Astrocyte of the spinal cord (primary cell): ENCODE measurements around the gene INO80C.

Experiments
- DNase-seq: peaks from one replicate; pipeline ENCODE4 v3.0.0; 2011; ENCODE audit warnings: low read depth, low spot score
- H3K4me3 ChIP-seq: 2 replicates; pipeline ENCODE4 v1.5.1; 2011; ENCODE audit warnings: low read depth, mild to moderate bottlenecking, low read length, moderate library complexity
- in situ Hi-C: cut with HindIII; loops from 2 replicates; pipeline ENCODE4 v1.10.0; 2017; ENCODE audit warnings: low sequenced_read_pairs
- TF ChIP-seq, protein P1 (sequence below): IDR thresholded peaks from 2 replicates; pipeline ENCODE4 v1.5.1; 2012; ENCODE audit warnings: low read depth, mild to moderate bottlenecking, low read length, inconsistent platforms

Gene INO80C

DNA sequence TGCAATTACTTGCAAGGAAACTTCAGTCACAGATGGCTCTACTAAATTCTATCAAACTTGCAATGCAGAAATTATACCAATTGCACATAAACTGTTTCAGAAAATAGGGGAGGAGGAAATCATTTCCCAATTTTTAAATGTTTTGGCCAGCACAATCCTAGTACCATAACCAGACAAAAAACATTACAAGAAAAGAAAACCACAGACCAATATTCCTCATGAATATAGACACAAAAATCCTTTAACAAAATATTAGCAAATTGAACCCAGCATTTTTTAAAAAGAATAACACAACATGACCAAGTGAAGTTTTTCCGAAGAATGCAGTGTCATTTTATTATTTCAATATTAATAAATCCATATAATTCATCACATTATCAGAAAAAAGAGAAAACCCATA, 45.8 kb downstream of the INO80C start:
- TF ChIP-seq, protein P1, sequence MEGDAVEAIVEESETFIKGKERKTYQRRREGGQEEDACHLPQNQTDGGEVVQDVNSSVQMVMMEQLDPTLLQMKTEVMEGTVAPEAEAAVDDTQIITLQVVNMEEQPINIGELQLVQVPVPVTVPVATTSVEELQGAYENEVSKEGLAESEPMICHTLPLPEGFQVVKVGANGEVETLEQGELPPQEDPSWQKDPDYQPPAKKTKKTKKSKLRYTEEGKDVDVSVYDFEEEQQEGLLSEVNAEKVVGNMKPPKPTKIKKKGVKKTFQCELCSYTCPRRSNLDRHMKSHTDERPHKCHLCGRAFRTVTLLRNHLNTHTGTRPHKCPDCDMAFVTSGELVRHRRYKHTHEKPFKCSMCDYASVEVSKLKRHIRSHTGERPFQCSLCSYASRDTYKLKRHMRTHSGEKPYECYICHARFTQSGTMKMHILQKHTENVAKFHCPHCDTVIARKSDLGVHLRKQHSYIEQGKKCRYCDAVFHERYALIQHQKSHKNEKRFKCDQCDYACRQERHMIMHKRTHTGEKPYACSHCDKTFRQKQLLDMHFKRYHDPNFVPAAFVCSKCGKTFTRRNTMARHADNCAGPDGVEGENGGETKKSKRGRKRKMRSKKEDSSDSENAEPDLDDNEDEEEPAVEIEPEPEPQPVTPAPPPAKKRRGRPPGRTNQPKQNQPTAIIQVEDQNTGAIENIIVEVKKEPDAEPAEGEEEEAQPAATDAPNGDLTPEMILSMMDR = no peak
- no peak for DNase-seq
- no peak overlapping the region for H3K4me3 ChIP-seq
- in situ Hi-C loops = no loop called here

DNA sequence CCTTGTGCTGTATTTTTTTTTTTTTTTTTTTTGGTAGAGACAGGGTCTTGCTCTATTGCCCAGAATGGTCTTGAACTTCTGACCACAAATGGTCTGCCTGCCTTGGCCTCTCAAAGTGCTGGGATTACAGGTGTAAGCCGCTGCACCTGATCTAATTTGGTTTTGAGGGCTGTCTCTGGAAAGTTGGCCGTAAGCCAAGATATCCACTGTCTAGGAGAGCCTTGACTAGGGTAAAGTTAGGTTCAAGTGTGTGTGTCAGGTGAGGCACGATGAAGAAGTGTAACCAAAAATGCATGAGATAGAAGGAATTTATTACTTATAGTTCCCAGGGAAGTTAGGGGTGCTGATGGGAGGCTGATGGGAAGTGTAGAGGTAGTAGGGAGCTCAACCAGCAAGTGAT, 46.7 kb downstream of the INO80C start:
- no peak for DNase-seq
- in situ Hi-C loops = no loop called here
- no peak overlapping the region for H3K4me3 ChIP-seq
- TF ChIP-seq, protein P1 = no peak

DNA sequence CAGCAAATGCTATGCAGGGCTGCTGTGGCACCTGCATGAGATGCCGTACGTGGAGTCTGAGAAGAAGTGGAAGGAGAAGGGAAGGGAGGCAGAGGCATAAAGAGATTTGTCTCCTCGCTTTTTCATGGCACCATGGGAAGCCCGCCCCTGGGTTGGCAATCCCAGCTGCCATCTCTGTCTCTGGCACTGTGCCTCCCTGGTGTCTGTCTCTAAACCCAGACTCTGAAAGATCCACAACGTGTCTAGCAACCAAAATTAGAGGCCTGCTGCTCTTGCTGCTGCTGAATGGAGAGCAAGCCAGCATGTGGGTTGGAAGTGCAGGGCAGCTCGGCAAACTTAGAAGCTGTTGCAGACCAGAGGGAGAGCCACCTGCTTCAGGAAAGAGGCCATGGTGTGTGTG, 53.1 kb downstream of the INO80C start:
- DNase-seq = no peak
- no peak overlapping the region for H3K4me3 ChIP-seq
- TF ChIP-seq, protein P1 = no peak
- in situ Hi-C loops = no loop called here

DNA sequence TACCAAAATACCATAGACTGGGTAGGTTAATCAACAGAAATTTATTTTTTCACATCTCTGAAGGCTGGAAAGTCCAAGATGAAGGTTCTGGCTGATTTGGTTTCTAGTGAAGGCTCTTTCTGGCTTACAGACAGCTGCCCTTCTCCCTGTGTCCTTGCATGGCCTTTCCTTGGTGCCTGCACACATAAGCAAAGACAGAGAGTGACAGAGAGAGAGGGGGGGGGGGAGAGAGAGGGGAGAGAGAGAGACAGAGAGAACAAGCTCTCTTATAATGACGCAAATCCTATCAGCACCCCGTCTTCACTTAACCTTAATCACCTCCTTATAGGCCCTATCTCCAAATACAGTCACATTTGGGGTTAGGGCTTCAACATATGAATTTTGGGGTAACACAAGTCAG, 53.9 kb downstream of the INO80C start:
- in situ Hi-C loops = no loop called here
- no peak overlapping the region for H3K4me3 ChIP-seq
- TF ChIP-seq, protein P1 = no peak
- no peak for DNase-seq

DNA sequence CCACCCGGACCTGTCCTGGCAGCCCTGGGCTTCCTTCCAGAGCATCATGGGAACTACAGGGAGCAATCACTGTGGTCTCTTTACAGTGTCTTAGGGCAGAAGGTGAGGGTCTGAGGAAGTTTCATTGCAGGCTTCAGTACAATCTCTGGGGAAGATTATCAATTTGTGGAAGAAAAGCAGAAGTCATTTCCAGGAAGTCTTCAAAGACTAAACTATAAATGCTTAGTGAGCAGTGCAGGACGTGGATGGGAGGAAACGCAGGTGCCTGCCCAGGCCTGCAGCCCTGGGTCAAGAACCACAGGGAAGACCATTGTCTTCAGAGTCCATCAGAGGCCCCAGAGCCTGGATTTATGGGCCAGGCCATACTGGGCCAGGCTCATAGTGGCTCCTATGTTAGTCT, 54.3 kb downstream of the INO80C start:
- in situ Hi-C loops = no loop called here
- no peak overlapping the region for H3K4me3 ChIP-seq
- TF ChIP-seq, protein P1 = no peak
- no peak for DNase-seq

DNA sequence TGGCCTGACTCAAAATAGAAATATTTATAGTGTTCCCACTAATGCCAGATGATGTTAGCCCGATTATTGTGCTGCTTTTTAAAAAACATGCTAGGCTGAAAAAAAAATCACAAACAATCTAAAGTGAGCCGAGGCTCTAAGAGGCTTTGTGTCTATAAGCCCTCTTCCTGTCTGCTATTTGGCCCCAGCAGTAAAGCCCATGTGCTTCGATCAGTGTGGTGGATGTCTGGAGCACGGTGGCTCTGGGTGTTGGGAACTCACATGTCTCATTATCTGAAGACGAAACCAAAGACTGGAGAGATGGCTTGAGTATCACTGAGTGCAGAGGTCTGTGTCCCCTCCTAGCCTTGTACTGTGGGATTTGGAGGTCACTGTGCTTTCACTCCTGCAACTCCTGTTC, 55.1 kb downstream of the INO80C start:
- TF ChIP-seq, protein P1 = no peak
- in situ Hi-C loops = no loop called here
- H3K4me3 ChIP-seq = no peak overlapping the region

More for the DNA sequence above, 55.1 kb downstream of the INO80C start:
- DNase-seq = no peak
